SU-DHL-6 (cell line): ENCODE measurements around the gene ZNF154.
A peak's percentile ranks its signal among the peaks of the same experiment; 100 is the strongest.

ENCODE experiments used
- H2AFZ ChIP-seq: fragments of 200-600 bp; sonication (generic); 2 replicates; pipeline ENCODE4 v1.6.1; 2014; ENCODE audit warnings: low read depth, mild to moderate bottlenecking, moderate library complexity, mixed read lengths, antibody characterized with exemption, low read length; ENCODE audit not compliant: severe bottlenecking
- H3F3A ChIP-seq: fragments of 200-600 bp; shearing (Covaris generic); 2 replicates; pipeline ENCODE4 v1.6.0; 2016; ENCODE audit warnings: antibody characterized with exemption, mild to moderate bottlenecking; ENCODE audit not compliant: insufficient read depth
- H3K27ac ChIP-seq: fragments of 200-600 bp; sonication (generic); 2 replicates; pipeline ENCODE4 v1.5.1; 2016; ENCODE audit warnings: low read depth, mild to moderate bottlenecking, low read length, moderate library complexity, mixed read lengths
- H3K27me3 ChIP-seq: fragments of 200-600 bp; sonication (generic), shearing (Covaris generic); 2 replicates; pipeline ENCODE4 v1.6.0; 2014; ENCODE audit warnings: mild to moderate bottlenecking, low read length
- H3K36me3 ChIP-seq: fragments of 200-600 bp; sonication (generic); 2 replicates; pipeline ENCODE4 v1.6.1; 2014; ENCODE audit warnings: mild to moderate bottlenecking, low read length, mixed read lengths
- H3K4me2 ChIP-seq: fragments of 300-600, 200-600 bp; shearing (Covaris generic), sonication (generic); 2 replicates; pipeline ENCODE4 v1.6.0; 2014; ENCODE audit warnings: low read length, low read depth, mild to moderate bottlenecking; ENCODE audit not compliant: poor library complexity, severe bottlenecking
- H3K4me3 ChIP-seq: fragments of 200-600 bp; sonication (generic); 2 replicates; pipeline ENCODE4 v1.5.1; 2014; ENCODE audit warnings: antibody characterized with exemption, low read length, mild to moderate bottlenecking, mixed read lengths; ENCODE audit not compliant: insufficient read depth, poor library complexity, severe bottlenecking
- H3K79me2 ChIP-seq: fragments of 200-600 bp; sonication (generic); 2 replicates; pipeline ENCODE4 v1.6.1; 2014; ENCODE audit warnings: mild to moderate bottlenecking, low read length, moderate library complexity; ENCODE audit not compliant: insufficient read depth
- H3K9ac ChIP-seq: fragments of 200-600 bp; sonication (generic); 2 replicates; pipeline ENCODE4 v1.7.0; 2014; ENCODE audit warnings: mild to moderate bottlenecking, low read length
- H3K9me2 ChIP-seq: fragments of 200-600 bp; sonication (generic); replicated peaks from 2 replicates; pipeline ENCODE4 v1.6.1; 2014; ENCODE audit warnings: low read length; ENCODE audit not compliant: insufficient read depth
- H3K9me3 ChIP-seq: fragments of 200-600 bp; sonication (generic); 2 replicates; pipeline ENCODE4 v1.6.1; 2014; ENCODE audit warnings: low read length, mixed read lengths; ENCODE audit not compliant: insufficient read depth
- H4K20me1 ChIP-seq: fragments of 200-600 bp; sonication (generic); 2 replicates; pipeline ENCODE4 v1.6.1; 2014; ENCODE audit warnings: low read depth, mild to moderate bottlenecking, antibody characterized with exemption, low read length, moderate library complexity, mixed read lengths
- EZH2phosphoT487 ChIP-seq: fragments of 200-600 bp; sonication (generic), shearing (Covaris generic); conservative IDR thresholded peaks from 2 replicates; pipeline ENCODE4 v1.6.1; 2018; ENCODE audit warnings: mild to moderate bottlenecking, antibody characterized with exemption, low read length, moderate library complexity, mixed read lengths
- TF ChIP-seq, protein P1 (sequence below): fragments of 200-600 bp; sonication (generic); IDR thresholded peaks from one replicate; pipeline ENCODE4 v1.5.1; 2017; ENCODE audit warnings: antibody characterized with exemption, mild to moderate bottlenecking, low read length, moderate library complexity; ENCODE audit not compliant: insufficient read depth, poor library complexity, severe bottlenecking

ZNF154 gene

DNA sequence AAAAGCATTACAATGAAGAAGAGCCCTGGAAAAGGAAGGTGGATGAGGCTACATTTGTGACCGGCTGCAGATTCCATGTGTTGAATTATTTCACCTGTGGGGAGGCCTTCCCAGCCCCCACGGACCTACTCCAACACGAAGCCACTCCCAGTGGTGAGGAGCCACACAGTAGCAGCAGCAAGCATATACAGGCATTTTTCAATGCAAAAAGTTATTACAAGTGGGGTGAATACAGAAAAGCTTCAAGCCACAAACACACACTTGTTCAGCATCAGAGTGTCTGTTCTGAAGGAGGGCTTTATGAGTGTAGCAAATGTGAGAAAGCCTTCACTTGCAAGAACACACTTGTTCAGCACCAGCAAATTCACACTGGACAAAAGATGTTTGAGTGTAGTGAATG lies 22.3 kb downstream of the ZNF154 start:
- peaks cover 92% of the 10 kb centered on the region for H3K79me2 ChIP-seq
- H2AFZ ChIP-seq = no peak overlapping the region
- H3K9ac ChIP-seq = no peak overlapping the region
- H3F3A ChIP-seq = no peaks in the 10 kb centered on the region
- peaks cover 65% of the 10 kb centered on the region for H3K9me3 ChIP-seq
- no peaks in the 10 kb centered on the region for H4K20me1 ChIP-seq
- H3K9me2 ChIP-seq = no peaks in the 10 kb centered on the region
- peaks cover 77% of the 10 kb centered on the region for H3K36me3 ChIP-seq
- TF ChIP-seq EZH2phosphoT487 = no peak
- TF ChIP-seq, protein P1, sequence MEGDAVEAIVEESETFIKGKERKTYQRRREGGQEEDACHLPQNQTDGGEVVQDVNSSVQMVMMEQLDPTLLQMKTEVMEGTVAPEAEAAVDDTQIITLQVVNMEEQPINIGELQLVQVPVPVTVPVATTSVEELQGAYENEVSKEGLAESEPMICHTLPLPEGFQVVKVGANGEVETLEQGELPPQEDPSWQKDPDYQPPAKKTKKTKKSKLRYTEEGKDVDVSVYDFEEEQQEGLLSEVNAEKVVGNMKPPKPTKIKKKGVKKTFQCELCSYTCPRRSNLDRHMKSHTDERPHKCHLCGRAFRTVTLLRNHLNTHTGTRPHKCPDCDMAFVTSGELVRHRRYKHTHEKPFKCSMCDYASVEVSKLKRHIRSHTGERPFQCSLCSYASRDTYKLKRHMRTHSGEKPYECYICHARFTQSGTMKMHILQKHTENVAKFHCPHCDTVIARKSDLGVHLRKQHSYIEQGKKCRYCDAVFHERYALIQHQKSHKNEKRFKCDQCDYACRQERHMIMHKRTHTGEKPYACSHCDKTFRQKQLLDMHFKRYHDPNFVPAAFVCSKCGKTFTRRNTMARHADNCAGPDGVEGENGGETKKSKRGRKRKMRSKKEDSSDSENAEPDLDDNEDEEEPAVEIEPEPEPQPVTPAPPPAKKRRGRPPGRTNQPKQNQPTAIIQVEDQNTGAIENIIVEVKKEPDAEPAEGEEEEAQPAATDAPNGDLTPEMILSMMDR = no peak
- H3K4me3 ChIP-seq = no peak overlapping the region
- no peak overlapping the region for H3K27ac ChIP-seq
- no peaks in the 10 kb centered on the region for H3K27me3 ChIP-seq
- H3K4me2 ChIP-seq = no peak overlapping the region

DNA sequence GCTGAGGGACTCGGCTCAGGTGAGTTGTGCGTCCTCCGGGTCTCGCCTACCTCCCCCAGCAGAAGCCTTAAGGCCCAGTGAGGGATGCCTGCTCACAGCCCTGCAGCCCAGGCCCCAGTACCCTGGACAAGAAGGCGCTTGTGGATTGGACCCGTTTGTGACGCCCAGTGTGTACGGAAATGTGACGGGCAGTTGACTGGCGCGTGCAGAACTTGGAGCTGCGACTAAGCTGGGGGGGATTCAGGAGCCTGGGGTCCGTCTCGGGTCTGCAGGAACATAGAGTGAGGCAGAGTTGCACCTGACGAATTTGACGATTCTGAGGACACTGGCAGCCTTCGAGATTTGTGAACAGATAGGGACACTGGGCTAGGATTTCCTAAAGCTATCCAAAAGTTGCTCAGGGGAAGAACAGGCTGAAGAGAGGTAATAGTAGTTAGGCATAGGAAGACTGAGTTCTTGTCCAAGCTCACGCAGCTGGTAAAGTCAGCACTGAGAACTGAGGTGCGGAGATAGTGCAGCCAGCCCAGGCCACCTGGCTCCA lies 26.7 kb downstream of the ZNF154 start:
- peaks cover 42% of the 10 kb centered on the region; the same call in 1 of the 2 replicates for H3K9me3 ChIP-seq
- peak overlapping the region; percentile 82 for H2AFZ ChIP-seq
- no peaks in the 10 kb centered on the region for H4K20me1 ChIP-seq
- no peak overlapping the region for H3K27ac ChIP-seq
- no peaks in the 10 kb centered on the region for H3F3A ChIP-seq
- H3K9me2 ChIP-seq = no peaks in the 10 kb centered on the region
- peak overlapping the region; percentile 81 for H3K9ac ChIP-seq
- H3K4me3 ChIP-seq = peak overlapping the region; percentile 85
- peaks cover 43% of the 10 kb centered on the region for H3K36me3 ChIP-seq
- H3K4me2 ChIP-seq = peak overlapping the region; percentile 87
- H3K79me2 ChIP-seq = peaks cover 53% of the 10 kb centered on the region
- no peak for TF ChIP-seq EZH2phosphoT487
- TF ChIP-seq, protein P1 = no peak
- no peaks in the 10 kb centered on the region for H3K27me3 ChIP-seq

- Histone ChIP-seq H3K79me2 (no peaks in the 10 kb centered on the region), H3K27ac (no peak overlapping the region), H3K9me2 (no peaks in the 10 kb centered on the region), H3K27me3 (no peaks in the 10 kb centered on the region), H3K36me3 (no peaks in the 10 kb centered on the region), H3K4me2 (no peak overlapping the region), H3F3A (no peaks in the 10 kb centered on the region), H3K9ac (no peak overlapping the region), H2AFZ (no peak overlapping the region), H4K20me1 (no peaks in the 10 kb centered on the region), H3K9me3 (no peaks in the 10 kb centered on the region), H3K4me3 (no peak overlapping the region)
- TF ChIP-seq, protein P1 = no peak
- no peak for TF ChIP-seq EZH2phosphoT487
Measured at GRCh38 chr19:57675881-57676280, 33.1 kb downstream of the ZNF154 start.
